ENCODE results near the gene ZNF552. TPM values are rescaled to one million over a fixed set of nuclear protein-coding genes. Genes with fewer than 3 reads are reported as not detected.

The ZNF552 gene
- total RNA-seq, 4 donors from 2014 or later = 5.6 to 11.5 (median 8.3) TPM

DNA sequence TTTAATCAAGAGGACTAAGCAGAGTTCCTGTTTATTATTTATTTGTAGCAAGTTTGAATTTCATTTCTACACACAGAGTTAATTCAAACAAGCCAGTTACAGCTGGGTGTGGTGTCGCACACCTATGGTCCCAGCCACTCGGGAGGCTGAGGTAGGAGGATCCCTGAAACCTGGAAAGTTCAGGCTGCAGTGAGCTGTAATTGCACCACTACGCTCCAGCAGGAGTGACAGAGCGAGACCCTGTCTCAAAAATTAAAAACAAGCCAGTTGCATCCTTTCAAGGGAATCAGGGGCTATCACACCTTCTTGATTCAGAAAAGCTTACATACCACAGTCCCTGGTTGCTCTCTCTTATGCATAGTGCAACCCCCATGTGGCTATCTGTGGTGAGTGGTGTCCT, 25.4 kb downstream of the ZNF552 start:
- Histone ChIP-seq H3K9me3 (peaks cover 28% of the 10 kb centered on the region), H3K4me3 (no peak overlapping the region), H3K27me3 (no peaks in the 10 kb centered on the region), H3K36me3 (peaks cover 51% of the 10 kb centered on the region), H3K4me1 (no peaks in the 10 kb centered on the region), H3K27ac (no peak overlapping the region)
- no peak for TF ChIP-seq POLR2A (IDR thresholded peaks at IDR 0.05)
- WGBS = 92% methylated on average over 4 of the region's 4 CpGs
- DNase-seq (ENCODE audit: low spot score in 2 of 2) = no peak

DNA sequence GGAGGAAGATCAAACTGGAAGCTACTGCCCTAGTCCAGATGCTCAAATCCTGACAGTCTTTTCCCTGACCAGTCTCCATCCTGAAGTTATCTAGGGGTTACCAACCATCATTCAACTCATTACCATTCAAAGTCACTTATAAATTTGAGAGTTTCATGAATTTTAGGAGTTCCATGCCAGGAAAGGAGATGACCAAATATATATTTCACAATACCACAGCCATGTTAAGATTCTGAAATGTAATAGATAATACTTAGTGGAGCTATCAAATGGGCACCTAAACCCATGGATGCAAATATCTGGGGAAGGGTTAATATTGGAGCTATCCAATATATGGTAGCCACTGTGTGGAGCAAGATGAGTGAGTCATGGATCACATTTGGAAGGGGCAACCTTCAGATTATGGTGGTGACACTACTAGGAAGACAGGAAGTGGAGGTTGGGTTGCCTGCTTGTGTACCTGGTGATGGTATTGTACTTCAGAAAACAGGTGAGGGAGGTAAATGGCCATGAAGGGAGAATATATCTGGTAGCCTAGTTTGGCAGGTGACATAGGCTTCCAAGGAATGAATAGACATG, 26.5 kb downstream of the ZNF552 start:
- TF ChIP-seq POLR2A (IDR thresholded peaks at IDR 0.05) = no peak
- TF ChIP-seq EP300 (IDR thresholded peaks at IDR 0.05) = no peak
- no peak for TF ChIP-seq POLR2AphosphoS5 (IDR thresholded peaks at IDR 0.05)
- TF ChIP-seq, protein P1, sequence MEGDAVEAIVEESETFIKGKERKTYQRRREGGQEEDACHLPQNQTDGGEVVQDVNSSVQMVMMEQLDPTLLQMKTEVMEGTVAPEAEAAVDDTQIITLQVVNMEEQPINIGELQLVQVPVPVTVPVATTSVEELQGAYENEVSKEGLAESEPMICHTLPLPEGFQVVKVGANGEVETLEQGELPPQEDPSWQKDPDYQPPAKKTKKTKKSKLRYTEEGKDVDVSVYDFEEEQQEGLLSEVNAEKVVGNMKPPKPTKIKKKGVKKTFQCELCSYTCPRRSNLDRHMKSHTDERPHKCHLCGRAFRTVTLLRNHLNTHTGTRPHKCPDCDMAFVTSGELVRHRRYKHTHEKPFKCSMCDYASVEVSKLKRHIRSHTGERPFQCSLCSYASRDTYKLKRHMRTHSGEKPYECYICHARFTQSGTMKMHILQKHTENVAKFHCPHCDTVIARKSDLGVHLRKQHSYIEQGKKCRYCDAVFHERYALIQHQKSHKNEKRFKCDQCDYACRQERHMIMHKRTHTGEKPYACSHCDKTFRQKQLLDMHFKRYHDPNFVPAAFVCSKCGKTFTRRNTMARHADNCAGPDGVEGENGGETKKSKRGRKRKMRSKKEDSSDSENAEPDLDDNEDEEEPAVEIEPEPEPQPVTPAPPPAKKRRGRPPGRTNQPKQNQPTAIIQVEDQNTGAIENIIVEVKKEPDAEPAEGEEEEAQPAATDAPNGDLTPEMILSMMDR (IDR thresholded peaks at IDR 0.05) = no peak
- no peaks in the 10 kb centered on the region for H3K27me3 ChIP-seq
- peaks cover 46% of the 10 kb centered on the region for H3K36me3 ChIP-seq
- H3K4me1 ChIP-seq = no peaks in the 10 kb centered on the region
- no peak overlapping the region for H3K4me3 ChIP-seq
- H3K9me3 ChIP-seq = peaks cover 28% of the 10 kb centered on the region
- H3K27ac ChIP-seq = no peak overlapping the region
- DNase-seq (ENCODE audit: low spot score in 2 of 2) = no peak

DNA sequence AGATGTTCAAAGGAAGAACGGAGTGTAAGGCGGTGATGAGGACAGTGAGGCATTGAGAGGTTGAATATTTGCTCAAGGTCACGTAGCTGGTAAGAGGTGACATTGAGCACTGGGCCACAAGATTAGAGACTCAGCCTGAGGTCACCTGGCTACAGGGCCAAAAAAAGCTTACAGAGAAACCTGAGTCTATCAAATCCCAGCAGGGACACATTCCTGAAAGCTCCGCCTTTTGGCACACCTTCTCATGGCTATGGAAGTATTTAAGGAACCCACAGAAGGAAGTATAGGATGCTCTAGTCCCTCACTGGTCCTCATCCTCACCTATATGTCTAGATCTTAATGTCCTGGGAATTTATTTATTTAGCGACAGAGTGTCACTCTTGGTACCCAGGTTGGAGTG, 27.8 kb downstream of the ZNF552 start:
- no peak overlapping the region for H3K27ac ChIP-seq
- peaks cover 40% of the 10 kb centered on the region for H3K36me3 ChIP-seq
- no peaks in the 10 kb centered on the region for H3K4me1 ChIP-seq
- peaks cover 32% of the 10 kb centered on the region for H3K9me3 ChIP-seq
- 90% methylated on average over 5 of the region's 5 CpGs for WGBS
- no peak overlapping the region for H3K4me3 ChIP-seq
- DNase-seq (ENCODE audit: low spot score in 2 of 2) = no peak
- TF ChIP-seq POLR2AphosphoS5 (IDR thresholded peaks at IDR 0.05) (no peak), POLR2A (IDR thresholded peaks at IDR 0.05) (no peak), EP300 (IDR thresholded peaks at IDR 0.05) (no peak)
- TF ChIP-seq, protein P1 (IDR thresholded peaks at IDR 0.05) = no peak
- no peaks in the 10 kb centered on the region for H3K27me3 ChIP-seq

DNA sequence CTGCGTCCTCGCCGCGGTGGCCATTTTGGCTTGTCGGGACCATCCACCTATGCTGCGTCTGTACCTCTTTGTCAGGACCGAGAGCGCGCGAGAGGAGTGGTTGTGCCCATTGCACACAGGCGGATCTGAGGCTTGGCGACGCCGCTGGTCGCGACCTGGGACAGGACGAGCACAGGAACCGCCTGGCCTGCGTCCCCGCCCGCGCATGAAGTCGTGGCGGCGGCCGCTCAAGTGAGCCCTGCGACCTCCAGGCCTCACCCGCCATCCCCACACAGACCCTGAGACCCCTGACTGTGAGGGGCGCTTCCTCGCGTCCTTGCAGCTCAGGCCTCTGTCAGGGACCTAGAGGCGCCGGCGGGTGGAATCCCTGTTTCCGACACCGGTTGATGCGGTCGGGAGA, 28.4 kb downstream of the ZNF552 start:
- Histone ChIP-seq H3K4me1 (no peaks in the 10 kb centered on the region), H3K27me3 (no peaks in the 10 kb centered on the region), H3K36me3 (peaks cover 37% of the 10 kb centered on the region), H3K4me3 (no peak overlapping the region), H3K27ac (no peak overlapping the region), H3K9me3 (peaks cover 34% of the 10 kb centered on the region)
- TF ChIP-seq EP300 (IDR thresholded peaks at IDR 0.05) = no peak
- no peak for TF ChIP-seq POLR2AphosphoS5 (IDR thresholded peaks at IDR 0.05)
- TF ChIP-seq POLR2A (IDR thresholded peaks at IDR 0.05) = no peak
- TF ChIP-seq, protein P1 (IDR thresholded peaks at IDR 0.05) = no peak
- 91% methylated on average over 32 of the region's 38 CpGs for WGBS
- no peak for DNase-seq (ENCODE audit: low spot score in 2 of 2)

DNA sequence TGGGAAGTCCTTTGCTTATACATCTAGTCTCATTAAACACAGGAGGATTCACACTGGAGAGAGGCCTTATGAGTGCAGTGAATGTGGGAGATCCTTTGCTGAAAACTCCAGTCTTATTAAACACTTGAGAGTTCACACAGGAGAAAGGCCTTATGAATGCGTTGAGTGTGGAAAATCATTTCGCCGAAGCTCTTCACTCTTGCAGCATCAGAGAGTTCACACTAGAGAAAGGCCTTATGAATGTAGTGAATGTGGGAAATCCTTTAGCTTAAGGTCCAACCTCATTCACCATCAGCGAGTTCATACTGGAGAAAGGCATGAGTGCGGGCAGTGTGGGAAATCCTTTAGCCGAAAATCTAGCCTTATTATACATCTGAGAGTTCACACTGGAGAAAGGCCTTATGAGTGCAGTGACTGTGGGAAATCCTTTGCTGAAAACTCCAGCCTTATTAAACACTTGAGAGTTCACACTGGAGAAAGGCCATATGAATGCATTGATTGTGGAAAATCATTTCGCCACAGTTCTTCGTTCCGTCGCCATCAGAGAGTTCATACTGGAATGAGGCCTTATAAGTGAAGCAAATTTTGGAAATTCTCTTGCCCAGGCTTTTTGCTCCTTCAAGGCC, 35.4 kb downstream of the ZNF552 start:
- Histone ChIP-seq H3K27ac (no peak overlapping the region), H3K4me1 (no peaks in the 10 kb centered on the region), H3K27me3 (no peaks in the 10 kb centered on the region), H3K4me3 (no peak overlapping the region), H3K9me3 (peaks cover 41% of the 10 kb centered on the region), H3K36me3 (peaks cover 65% of the 10 kb centered on the region)
- TF ChIP-seq POLR2A (IDR thresholded peaks at IDR 0.05) (no peak), EP300 (IDR thresholded peaks at IDR 0.05) (no peak), POLR2AphosphoS5 (IDR thresholded peaks at IDR 0.05) (no peak)
- TF ChIP-seq, protein P1 (IDR thresholded peaks at IDR 0.05) = no peak
- no peak for DNase-seq (ENCODE audit: low spot score in 2 of 2)
- WGBS = 96% methylated on average over 10 of the region's 10 CpGs

Measured in suprapubic skin (tissue), 4 donors.